Esophagus (tissue), 2 donors: ENCODE data around the gene GIT2. TPM values are rescaled to one million over a fixed set of nuclear protein-coding genes. Genes with fewer than 3 reads are reported as not detected.
"Not testable (repeated sequence)": the region's sequence is repeated elsewhere in the genome, so short reads cannot be mapped to it uniquely, and the experiment has no call there.

ENCODE experiments used
- H3K27ac ChIP-seq, 2 donors: one replicate each; pipeline ENCODE4 v1.5.1; 2013; ENCODE audit warnings: low read depth in 2 of 2, mild to moderate bottlenecking in 2 of 2, inconsistent platforms in 1 of 2, low read length in 1 of 2, moderate library complexity in 1 of 2
- H3K27me3 ChIP-seq, 2 donors: one replicate each; pipeline ENCODE4 v1.6.1; 2013; ENCODE audit warnings: low read length in 2 of 2, control low read depth in 1 of 2, mild to moderate bottlenecking in 1 of 2; ENCODE audit not compliant: insufficient read depth in 2 of 2, control insufficient read depth in 1 of 2
- H3K36me3 ChIP-seq, 2 donors: one replicate each; pipeline ENCODE4 v1.6.1; 2013; ENCODE audit warnings: low read length in 1 of 2; ENCODE audit not compliant: control insufficient read depth in 2 of 2, insufficient read depth in 2 of 2
- H3K4me1 ChIP-seq, 2 donors: one replicate each; pipeline ENCODE4 v1.6.1; 2013; ENCODE audit warnings: low read length in 1 of 2; ENCODE audit not compliant: control insufficient read depth in 2 of 2, insufficient read depth in 2 of 2
- H3K4me3 ChIP-seq, 2 donors: one replicate each; pipeline ENCODE4 v1.5.1; 2013; ENCODE audit warnings: low read length in 2 of 2, mild to moderate bottlenecking in 2 of 2, low read depth in 1 of 2, moderate library complexity in 1 of 2
- H3K9me3 ChIP-seq, 2 donors: one replicate each; pipeline ENCODE4 v1.6.1; 2013; ENCODE audit warnings: mild to moderate bottlenecking in 2 of 2, low read depth in 1 of 2, low read length in 1 of 2, moderate library complexity in 1 of 2; ENCODE audit not compliant: control insufficient read depth in 2 of 2, insufficient read depth in 1 of 2
- WGBS, 2 donors: extraction: QIAGEN DNeasy Blood & Tissue Kit; methylation state at CpG; one replicate each; pipeline ENCODE4 v1.1.7; 2013; 5-methylcytosine and 5-hydroxymethylcytosine counted together
- polyA plus RNA-seq, 2 donors: library from polyadenylated mRNA; stranded (reverse); fragments of 200-250 nt; gene quantifications; one replicate each; pipeline ENCODE4 v1.2.3, GENCODE V29; 2013
- donor health status: healthy with polysubstance abuse.
- donor health status: Bipolar disorder and iron deficiency.

GIT2 gene
- polyA plus RNA-seq, 2 donors, result 7.4 to 10.6 TPM

DNA sequence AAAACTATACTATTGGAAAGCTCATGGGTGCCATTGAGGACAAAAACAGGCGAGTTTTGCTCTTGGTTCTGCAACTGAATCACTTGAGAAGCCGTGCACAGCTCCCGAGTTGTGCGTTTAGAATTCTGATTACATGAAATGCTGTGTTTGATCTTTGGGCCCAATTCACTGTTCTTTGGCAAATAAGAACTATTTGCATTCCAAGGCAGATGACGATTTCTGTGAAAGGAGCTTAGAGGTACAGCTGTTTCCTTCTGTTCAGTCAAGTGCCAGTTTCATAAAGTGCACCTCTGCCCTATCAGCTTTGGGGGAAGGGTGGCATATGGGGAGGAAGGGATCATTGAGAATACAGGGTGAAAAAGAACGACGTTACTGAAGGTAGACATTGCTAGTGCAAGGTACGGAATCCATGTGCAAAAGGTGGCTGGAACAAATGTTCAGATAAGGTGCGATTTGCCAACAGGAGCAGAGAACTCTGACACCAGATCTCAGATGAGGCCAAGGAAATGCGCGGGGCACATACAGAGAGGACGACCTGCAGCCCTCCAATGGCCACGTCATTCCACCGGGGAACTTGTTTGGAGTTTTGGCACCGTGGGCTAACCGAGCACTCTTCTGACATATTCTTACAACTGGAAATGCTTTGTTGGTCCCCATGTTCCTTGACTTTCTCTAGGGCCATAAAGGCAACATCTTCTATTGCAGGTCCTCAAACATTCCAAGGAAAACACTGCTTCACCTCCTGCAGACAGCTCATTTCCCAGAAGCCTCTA, 66.0 kb downstream of the GIT2 start:
- Histone ChIP-seq H3K27ac (no peak overlapping the region), H3K36me3 (peaks cover 0 to 24% of the 10 kb centered on the region in 2 donors), H3K4me1 (no peaks in the 10 kb centered on the region), H3K9me3 (no peaks in the 10 kb centered on the region), H3K27me3 (no peaks in the 10 kb centered on the region), H3K4me3 (no peak overlapping the region)
- 72 to 82% methylated on average over 16 of the region's 16 CpGs for WGBS, 2 donors

DNA sequence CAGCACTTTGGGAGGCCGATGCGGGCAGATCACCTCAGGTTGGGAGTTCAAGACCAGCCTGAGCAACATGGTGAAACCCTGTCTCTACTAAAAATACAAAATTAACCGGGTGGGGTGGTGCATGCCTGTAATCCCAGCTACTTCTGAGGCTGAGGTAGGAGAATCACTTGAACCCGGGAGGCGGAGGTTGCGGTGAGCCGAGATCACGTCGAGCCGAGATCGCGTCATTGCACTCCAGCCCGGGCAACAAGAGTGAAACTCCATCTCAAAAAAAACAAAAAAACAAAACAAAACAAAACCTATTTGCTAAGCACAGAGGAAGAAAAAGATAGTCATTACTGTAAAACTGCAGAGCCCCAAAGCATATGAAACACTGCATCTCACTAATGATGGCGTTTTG, 66.8 kb downstream of the GIT2 start:
- WGBS, 2 donors, result 91 to 93% methylated on average over 14 of the region's 14 CpGs
- peaks cover 0 to 24% of the 10 kb centered on the region in 2 donors for H3K36me3 ChIP-seq
- not testable (repeated sequence) for H3K4me1 ChIP-seq, H3K9me3 ChIP-seq, H3K27me3 ChIP-seq, H3K4me3 ChIP-seq, H3K27ac ChIP-seq

DNA sequence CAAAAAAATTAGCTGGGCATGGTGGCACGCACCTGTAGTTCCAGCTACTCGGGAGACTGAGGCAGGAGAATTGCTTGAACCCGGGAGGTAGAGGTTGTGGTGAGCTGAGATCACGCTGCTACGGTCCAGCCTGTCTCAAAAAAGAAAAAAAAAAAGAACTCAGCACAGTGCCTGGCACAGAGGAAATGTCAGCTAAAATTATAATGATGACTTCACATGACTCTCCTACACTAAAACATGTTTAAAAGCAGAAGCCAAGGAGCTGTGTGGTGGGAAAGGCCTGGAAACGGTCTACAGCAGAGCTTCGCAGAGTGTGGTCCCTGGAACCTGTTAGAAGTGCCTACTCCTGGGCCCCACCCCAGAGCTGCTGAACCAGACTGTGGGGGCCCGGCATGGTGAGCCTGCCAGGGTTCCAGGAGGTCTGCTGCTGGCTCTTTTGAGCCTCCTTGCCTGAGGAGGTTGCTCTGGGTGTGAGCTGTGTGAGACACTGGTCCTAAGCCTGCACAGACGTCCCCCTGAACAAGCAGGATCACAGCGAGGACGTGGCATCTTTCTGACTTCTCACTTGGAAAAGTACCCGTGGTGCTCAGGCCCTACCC, 68.0 kb downstream of the GIT2 start:
- WGBS, 2 donors, result 88 to 89% methylated on average over 12 of the region's 12 CpGs
- no peaks in the 10 kb centered on the region for H3K9me3 ChIP-seq
- no peak overlapping the region for H3K4me3 ChIP-seq
- no peak overlapping the region for H3K27ac ChIP-seq
- H3K36me3 ChIP-seq, result peaks cover 0 to 24% of the 10 kb centered on the region in 2 donors
- H3K27me3 ChIP-seq, result no peaks in the 10 kb centered on the region
- H3K4me1 ChIP-seq, result no peaks in the 10 kb centered on the region

DNA sequence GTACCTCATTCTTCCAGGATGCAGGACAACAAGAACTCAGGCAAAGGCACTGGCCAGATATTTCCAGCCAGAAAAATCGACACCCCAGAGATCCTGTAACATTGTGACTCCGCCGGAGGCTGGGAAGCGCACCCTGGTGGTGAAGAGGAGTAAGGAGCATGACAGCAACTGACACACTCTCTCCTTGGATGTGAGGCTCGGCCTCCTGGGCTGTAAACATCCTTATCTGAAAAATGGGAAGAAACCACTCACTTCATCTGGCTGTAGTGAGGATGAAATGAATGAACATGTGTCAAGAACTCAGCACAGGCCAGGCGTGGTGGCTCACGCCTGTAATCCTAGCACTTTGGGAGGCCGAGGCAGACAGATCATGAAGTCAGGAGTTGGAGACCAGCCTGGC, 68.5 kb downstream of the GIT2 start:
- Histone ChIP-seq H3K27ac (no peak overlapping the region), H3K4me1 (no peaks in the 10 kb centered on the region), H3K27me3 (no peaks in the 10 kb centered on the region), H3K9me3 (no peaks in the 10 kb centered on the region), H3K4me3 (no peak overlapping the region), H3K36me3 (peaks cover 0 to 20% of the 10 kb centered on the region in 2 donors)
- WGBS, 2 donors, result 72 to 77% methylated on average over 8 of the region's 8 CpGs

DNA sequence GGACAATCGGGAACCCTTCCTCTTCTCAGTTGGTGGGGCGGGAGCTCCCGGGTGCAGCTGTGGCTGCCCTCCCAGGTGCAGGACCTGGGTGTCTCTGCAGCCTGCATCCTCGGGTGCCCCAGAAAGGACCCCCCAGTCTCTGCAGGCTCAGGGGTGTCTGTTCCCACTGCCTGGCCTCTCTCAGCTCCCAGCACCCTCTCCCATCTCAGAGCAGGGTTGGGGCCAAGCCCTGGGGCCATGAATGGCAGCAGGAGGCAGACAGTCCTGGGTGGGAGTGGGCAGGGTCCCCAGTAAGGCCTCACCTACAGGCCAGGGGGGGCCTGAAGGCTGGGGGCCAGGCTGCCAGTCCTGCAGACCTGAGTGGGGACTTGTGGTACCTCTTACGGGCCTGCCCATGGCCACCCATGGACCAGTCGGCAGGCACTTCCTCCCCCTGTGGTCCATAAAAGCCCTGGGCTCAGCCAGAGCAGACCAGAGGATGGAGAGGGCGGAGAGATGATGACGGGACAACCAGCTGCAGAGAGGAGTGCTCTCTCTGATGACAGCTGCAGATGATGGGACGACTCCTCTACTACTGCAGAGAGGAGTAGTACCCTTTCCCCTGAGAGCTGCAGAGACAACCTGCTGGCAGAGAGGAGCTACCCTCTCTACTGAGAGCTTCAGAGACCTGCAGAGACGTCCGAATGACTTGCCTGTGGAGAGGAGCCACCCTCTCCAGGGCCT, 69.5 kb downstream of the GIT2 start:
- 84 to 93% methylated on average over 11 of the region's 11 CpGs for WGBS, 2 donors
- H3K9me3 ChIP-seq, result no peaks in the 10 kb centered on the region
- peaks cover 0 to 20% of the 10 kb centered on the region in 2 donors for H3K36me3 ChIP-seq
- no peak overlapping the region for H3K4me3 ChIP-seq
- H3K27me3 ChIP-seq, result no peaks in the 10 kb centered on the region
- H3K27ac ChIP-seq, result no peak overlapping the region
- no peaks in the 10 kb centered on the region for H3K4me1 ChIP-seq

DNA sequence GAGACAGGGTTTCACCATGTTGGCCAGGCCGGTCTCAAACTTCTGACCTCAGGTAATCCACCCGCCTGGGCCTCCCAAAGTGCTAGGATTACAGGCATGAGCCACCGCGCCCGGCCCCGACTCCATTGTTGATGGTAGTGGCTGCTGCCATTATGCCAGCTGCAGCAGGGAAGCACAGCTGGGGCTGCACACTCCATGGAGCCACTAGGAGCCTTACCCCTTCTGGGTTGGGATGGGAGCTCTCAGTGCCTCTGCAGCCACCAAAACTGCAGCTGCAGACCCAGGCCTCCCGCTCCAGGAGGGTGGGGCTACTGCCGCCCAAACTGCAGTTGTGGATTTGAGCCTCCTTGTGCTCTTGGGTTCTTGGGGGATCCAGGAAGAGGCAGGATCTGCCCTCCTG, 70.2 kb downstream of the GIT2 start:
- no peak overlapping the region for H3K4me3 ChIP-seq
- no peaks in the 10 kb centered on the region for H3K9me3 ChIP-seq
- no peaks in the 10 kb centered on the region for H3K27me3 ChIP-seq
- 93 to 94% methylated on average over 8 of the region's 8 CpGs for WGBS, 2 donors
- no peak overlapping the region for H3K27ac ChIP-seq
- H3K36me3 ChIP-seq, result peaks cover 0 to 15% of the 10 kb centered on the region in 2 donors
- H3K4me1 ChIP-seq, result no peaks in the 10 kb centered on the region

DNA sequence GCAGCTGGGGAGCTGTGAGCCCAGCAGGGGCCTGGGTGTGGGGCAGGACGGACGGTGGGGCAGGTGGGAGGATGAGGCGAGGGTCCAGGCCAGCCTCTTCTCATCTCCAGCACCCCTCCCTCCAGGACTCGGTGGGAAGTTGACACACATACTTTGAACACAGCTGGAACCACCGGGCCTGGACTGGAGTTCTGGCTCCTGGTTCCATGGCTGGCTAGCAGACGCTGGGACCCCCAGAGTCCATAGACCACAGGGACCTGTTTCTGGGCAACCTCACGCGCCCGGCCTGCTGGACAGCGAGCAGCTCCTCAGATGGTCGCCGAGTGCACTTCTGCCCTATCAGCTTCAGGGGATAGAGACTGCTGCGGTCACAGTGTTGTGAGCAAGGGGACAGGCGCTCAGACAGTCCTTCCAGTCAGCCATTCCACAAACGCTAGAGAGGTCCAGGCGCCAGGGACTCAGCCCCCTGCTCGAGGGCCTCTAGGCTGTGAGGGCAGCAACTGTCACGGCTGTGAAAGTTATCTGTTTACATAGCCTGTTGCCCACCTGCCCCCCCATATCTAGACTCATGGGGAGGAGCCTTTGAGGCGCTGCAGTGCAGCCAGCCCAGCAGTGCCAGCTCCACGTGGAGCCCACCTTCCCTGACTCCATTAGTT, 70.9 kb downstream of the GIT2 start:
- Histone ChIP-seq H3K4me1 (no peaks in the 10 kb centered on the region), H3K27ac (no peak overlapping the region), H3K36me3 (peaks cover 0 to 11% of the 10 kb centered on the region in 2 donors), H3K27me3 (no peaks in the 10 kb centered on the region), H3K4me3 (no peak overlapping the region), H3K9me3 (no peaks in the 10 kb centered on the region)
- 76 to 77% methylated on average over 20 of the region's 20 CpGs for WGBS, 2 donors

DNA sequence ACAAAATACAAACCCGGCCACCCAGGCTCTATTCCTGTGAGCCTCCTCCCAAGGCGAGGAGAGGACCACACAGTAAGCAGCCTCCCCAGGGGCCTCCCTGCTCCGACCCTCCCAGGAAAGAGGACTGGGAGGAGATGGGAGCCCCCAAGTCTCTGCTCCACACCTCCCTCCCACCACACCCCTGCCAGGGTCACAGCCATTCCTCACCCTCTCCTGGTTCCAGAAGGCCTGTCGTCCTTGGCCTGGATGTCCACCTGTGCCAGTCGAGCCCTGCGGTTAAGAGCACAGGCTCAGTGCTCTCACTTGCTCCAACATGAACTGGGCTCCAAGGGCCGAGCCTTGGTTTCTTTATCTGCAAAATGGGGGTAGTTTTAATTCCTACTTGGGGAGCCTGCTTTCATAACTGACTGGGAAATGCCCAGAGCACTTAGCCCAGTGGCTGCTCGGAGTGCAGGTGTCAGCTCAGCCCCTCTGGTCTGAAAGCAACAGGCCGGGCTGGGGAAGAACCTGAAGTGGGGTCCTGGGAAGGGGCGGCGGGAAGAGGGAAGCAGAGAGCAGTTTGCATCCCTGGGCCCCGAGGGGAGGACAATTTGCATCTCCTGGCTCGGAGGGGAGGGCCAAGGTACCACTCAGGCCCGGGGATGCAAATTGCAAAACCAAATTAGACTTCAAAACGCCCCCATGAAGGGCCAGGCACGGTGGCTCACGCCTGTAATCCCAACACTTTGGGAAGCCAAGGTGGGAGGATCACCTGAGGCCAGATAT, 72.5 kb downstream of the GIT2 start:
- no peak overlapping the region for H3K4me3 ChIP-seq
- no peaks in the 10 kb centered on the region for H3K9me3 ChIP-seq
- peaks cover 0 to 14% of the 10 kb centered on the region in 2 donors for H3K36me3 ChIP-seq
- no peak overlapping the region for H3K27ac ChIP-seq
- H3K4me1 ChIP-seq, result no peaks in the 10 kb centered on the region
- no peaks in the 10 kb centered on the region for H3K27me3 ChIP-seq
- 81 to 86% methylated on average over 17 of the region's 17 CpGs for WGBS, 2 donors

DNA sequence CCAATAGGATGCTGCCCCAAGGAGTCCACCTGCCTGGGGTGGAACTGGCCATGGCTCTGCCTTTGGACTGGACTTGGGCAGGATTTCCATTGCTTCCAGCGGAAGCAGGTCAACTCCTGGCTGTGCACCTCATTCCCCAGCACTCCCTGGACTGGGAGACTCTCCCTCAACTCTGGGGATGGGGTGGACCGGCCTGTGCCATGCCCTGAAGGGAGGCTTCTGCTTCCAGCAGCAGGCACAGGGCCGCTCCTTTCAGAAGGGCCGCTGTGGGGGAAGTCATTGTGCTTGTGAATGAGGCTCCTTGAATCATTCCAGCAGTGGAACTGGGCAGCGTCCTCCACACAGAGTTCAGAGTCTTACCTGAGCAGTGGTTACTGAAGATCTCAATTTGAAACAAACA, 73.1 kb downstream of the GIT2 start:
- Histone ChIP-seq H3K4me3 (no peak overlapping the region), H3K27me3 (no peaks in the 10 kb centered on the region), H3K9me3 (no peaks in the 10 kb centered on the region), H3K36me3 (peaks cover 2 to 14% of the 10 kb centered on the region in 2 donors), H3K27ac (no peak overlapping the region), H3K4me1 (no peaks in the 10 kb centered on the region)
- 72 to 92% methylated on average over 5 of the region's 5 CpGs for WGBS, 2 donors
